ENCODE measurements around the gene CD8B.
"Not testable (repeated sequence)": the region's sequence is repeated elsewhere in the genome, so short reads cannot be mapped to it uniquely, and the experiment has no call there.

DNA sequence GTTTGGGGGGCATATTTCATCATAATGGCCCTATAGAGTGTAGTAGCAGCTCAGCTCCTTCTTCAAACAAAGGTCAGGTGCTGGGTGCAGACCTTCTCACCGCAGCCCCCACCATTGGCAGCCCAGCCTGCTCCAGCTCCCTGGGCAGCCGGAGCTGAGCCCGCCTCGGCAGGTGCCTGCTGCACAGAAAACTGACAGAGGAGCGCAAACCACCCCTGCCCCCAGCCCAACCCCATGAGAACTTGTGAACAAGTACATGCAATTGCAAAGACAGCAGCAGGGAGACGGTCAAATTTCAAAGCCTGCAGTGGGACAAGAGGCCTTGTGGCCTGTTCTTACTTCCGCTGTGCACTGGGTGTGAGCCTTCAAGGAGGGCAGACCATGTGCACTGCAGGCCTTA is 22.2 kb downstream of the CD8B start:
- not testable (repeated sequence) for TF ChIP-seq EGR1 (IDR thresholded peaks at IDR 0.05; ENCODE audit: low read depth); RAD21 (IDR thresholded peaks at IDR 0.05; ENCODE audit: low read depth); POLR2A (IDR thresholded peaks at IDR 0.05; ENCODE audit: borderline replicate concordance, extremely low read depth, insufficient read depth, insufficient read length); CBX3 (IDR thresholded peaks at IDR 0.05; ENCODE audit: low read depth); POLR2AphosphoS5 (IDR thresholded peaks at IDR 0.05; ENCODE audit: low read depth, low read length); EZH2phosphoT487 (IDR thresholded peaks at IDR 0.05; ENCODE audit: borderline replicate concordance); TCF7L2 (IDR thresholded peaks at IDR 0.05; ENCODE audit: borderline replicate concordance, extremely low read depth, insufficient read depth, insufficient read length)
- TF ChIP-seq, protein P1, sequence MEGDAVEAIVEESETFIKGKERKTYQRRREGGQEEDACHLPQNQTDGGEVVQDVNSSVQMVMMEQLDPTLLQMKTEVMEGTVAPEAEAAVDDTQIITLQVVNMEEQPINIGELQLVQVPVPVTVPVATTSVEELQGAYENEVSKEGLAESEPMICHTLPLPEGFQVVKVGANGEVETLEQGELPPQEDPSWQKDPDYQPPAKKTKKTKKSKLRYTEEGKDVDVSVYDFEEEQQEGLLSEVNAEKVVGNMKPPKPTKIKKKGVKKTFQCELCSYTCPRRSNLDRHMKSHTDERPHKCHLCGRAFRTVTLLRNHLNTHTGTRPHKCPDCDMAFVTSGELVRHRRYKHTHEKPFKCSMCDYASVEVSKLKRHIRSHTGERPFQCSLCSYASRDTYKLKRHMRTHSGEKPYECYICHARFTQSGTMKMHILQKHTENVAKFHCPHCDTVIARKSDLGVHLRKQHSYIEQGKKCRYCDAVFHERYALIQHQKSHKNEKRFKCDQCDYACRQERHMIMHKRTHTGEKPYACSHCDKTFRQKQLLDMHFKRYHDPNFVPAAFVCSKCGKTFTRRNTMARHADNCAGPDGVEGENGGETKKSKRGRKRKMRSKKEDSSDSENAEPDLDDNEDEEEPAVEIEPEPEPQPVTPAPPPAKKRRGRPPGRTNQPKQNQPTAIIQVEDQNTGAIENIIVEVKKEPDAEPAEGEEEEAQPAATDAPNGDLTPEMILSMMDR (IDR thresholded peaks at IDR 0.05 in 2 of 3, conservative IDR thresholded peaks at IDR 0.05 in 1 of 3; ENCODE audit: borderline replicate concordance in 1 of 3, insufficient read depth in 1 of 3, low read depth in 2 of 3, low read length in 2 of 3) = not testable (repeated sequence)
- TF ChIP-seq, protein P2, sequence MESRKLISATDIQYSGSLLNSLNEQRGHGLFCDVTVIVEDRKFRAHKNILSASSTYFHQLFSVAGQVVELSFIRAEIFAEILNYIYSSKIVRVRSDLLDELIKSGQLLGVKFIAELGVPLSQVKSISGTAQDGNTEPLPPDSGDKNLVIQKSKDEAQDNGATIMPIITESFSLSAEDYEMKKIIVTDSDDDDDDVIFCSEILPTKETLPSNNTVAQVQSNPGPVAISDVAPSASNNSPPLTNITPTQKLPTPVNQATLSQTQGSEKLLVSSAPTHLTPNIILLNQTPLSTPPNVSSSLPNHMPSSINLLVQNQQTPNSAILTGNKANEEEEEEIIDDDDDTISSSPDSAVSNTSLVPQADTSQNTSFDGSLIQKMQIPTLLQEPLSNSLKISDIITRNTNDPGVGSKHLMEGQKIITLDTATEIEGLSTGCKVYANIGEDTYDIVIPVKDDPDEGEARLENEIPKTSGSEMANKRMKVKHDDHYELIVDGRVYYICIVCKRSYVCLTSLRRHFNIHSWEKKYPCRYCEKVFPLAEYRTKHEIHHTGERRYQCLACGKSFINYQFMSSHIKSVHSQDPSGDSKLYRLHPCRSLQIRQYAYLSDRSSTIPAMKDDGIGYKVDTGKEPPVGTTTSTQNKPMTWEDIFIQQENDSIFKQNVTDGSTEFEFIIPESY (IDR thresholded peaks at IDR 0.05; ENCODE audit: extremely low read depth, insufficient replicate concordance, low read length) = not testable (repeated sequence)
- TF ChIP-seq, protein P3, sequence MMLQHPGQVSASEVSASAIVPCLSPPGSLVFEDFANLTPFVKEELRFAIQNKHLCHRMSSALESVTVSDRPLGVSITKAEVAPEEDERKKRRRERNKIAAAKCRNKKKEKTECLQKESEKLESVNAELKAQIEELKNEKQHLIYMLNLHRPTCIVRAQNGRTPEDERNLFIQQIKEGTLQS (IDR thresholded peaks at IDR 0.05) = not testable (repeated sequence)
